Uterus (tissue), 4 donors: Measurements from ENCODE around the gene DDN. TPM values are rescaled to one million over a fixed set of nuclear protein-coding genes. Genes with fewer than 3 reads are reported as not detected.

Source experiments
- DNase-seq, 2 donors: peaks; one replicate each; pipeline ENCODE4 v3.0.0-alpha.2; 2019 to 2020
- H3K27ac ChIP-seq, 2 donors: fragments of 200-600 bp; sonication (generic); 1 replicate in 1 of 2; 2 replicates in 1 of 2; pipeline ENCODE4 v1.5.1; 2016 to 2018
- H3K27me3 ChIP-seq, 2 donors: fragments of 200-600 bp; sonication (generic); one replicate each; pipeline ENCODE4 v1.5.1; 2018 to 2019; ENCODE audit warnings: control low read depth in 1 of 2
- H3K36me3 ChIP-seq, 2 donors: fragments of 200-600 bp; sonication (generic); one replicate each; pipeline ENCODE4 v1.5.1; 2019; ENCODE audit warnings: control low read depth in 1 of 2
- H3K4me1 ChIP-seq, 2 donors: fragments of 200-600 bp; sonication (generic); one replicate each; pipeline ENCODE4 v1.5.1; 2018 to 2019; ENCODE audit warnings: control low read depth in 1 of 2
- H3K4me3 ChIP-seq, 2 donors: fragments of 200-600 bp; sonication (generic); 1 replicate in 1 of 2; 2 replicates in 1 of 2; pipeline ENCODE4 v1.5.1; 2018 to 2019; ENCODE audit warnings: mild to moderate bottlenecking in 1 of 2
- H3K9me3 ChIP-seq, 2 donors: fragments of 200-600 bp; sonication (generic); one replicate each; pipeline ENCODE4 v1.5.1; 2019; ENCODE audit warnings: control low read depth in 1 of 2
- CTCF ChIP-seq, 4 experiments: fragments of 200-600 bp in 2 of 4; fragments of 450-650 bp in 2 of 4; sonication (generic) in 2 of 4; IDR thresholded peaks; one replicate each; pipeline ENCODE4 v1.5.1; 2016 to 2019; ENCODE audit warnings: antibody characterized with exemption in 4 of 4, mild to moderate bottlenecking in 2 of 4, moderate library complexity in 1 of 4
- POLR2A ChIP-seq, 2 donors: fragments of 450-650 bp; IDR thresholded peaks; one replicate each; pipeline ENCODE4 v1.6.1; 2016; ENCODE audit warnings: antibody characterized with exemption in 2 of 2, mild to moderate bottlenecking in 1 of 2, moderate library complexity in 1 of 2
- intact Hi-C: fragments of 100-400 bp; cut with DNase I; formaldehyde crosslinking; loops from one replicate; pipeline ENCODE4 v1.15.1; 2023; ENCODE audit warnings: low total_unique reads
- total RNA-seq, 4 donors: library from RNA; depleted of rRNA in 3 of 4; stranded (reverse); fragments of >200 nt in 3 of 4; gene quantifications; one replicate each; pipeline versions ENCODE4 v1.1.0 to v1.2.4, GENCODE V29; 2014 to 2023
- donor health status: DM: yes; HTN: yes; CAD: no.

Gene DDN
- total RNA-seq, 4 donors from 2014 or later: 0.18 TPM; not detected in 3

- Histone ChIP-seq H3K4me1 (peaks cover 0 to 7% of the 10 kb centered on the region in 2 donors), H3K9me3 (no peaks in the 10 kb centered on the region), H3K27ac (no peak overlapping the region), H3K27me3 (peaks cover 21 to 25% of the 10 kb centered on the region in 2 donors), H3K4me3 (no peak overlapping the region), H3K36me3 (no peaks in the 10 kb centered on the region)
- no peak for TF ChIP-seq CTCF (IDR thresholded peaks at IDR 0.05)
- no peak for TF ChIP-seq POLR2A (IDR thresholded peaks at IDR 0.05)
- DNase-seq: no peak
- intact Hi-C loops: no loop called here
Measured at GRCh38 chr12:48969833-48970701, 29.1 kb downstream of the DDN start.

GRCh38 chr12:48969160-48969771 is 29.9 kb downstream of the DDN start:
- peaks cover 0 to 7% of the 10 kb centered on the region in 2 donors for H3K4me1 ChIP-seq
- H3K4me3 ChIP-seq: no peak overlapping the region
- TF ChIP-seq CTCF (IDR thresholded peaks at IDR 0.05) (no peak), POLR2A (IDR thresholded peaks at IDR 0.05) (no peak)
- H3K9me3 ChIP-seq: no peaks in the 10 kb centered on the region
- no peak for DNase-seq
- intact Hi-C loops: no loop called here
- no peaks in the 10 kb centered on the region for H3K36me3 ChIP-seq
- H3K27ac ChIP-seq: no peak overlapping the region
- peaks cover 21 to 25% of the 10 kb centered on the region in 2 donors for H3K27me3 ChIP-seq

- H3K27me3 ChIP-seq: peaks cover 21 to 25% of the 10 kb centered on the region in 2 donors
- H3K27ac ChIP-seq: no peak overlapping the region
- TF ChIP-seq CTCF (IDR thresholded peaks at IDR 0.05): no peak
- TF ChIP-seq POLR2A (IDR thresholded peaks at IDR 0.05): no peak
- no peaks in the 10 kb centered on the region for H3K36me3 ChIP-seq
- DNase-seq: no peak
- intact Hi-C loops: no loop called here
- no peak overlapping the region for H3K4me3 ChIP-seq
- H3K9me3 ChIP-seq: no peaks in the 10 kb centered on the region
- peaks cover 0 to 7% of the 10 kb centered on the region in 2 donors for H3K4me1 ChIP-seq
Measured at GRCh38 chr12:48968467-48968866, 30.7 kb downstream of the DDN start.

- Histone ChIP-seq H3K9me3 (no peaks in the 10 kb centered on the region), H3K27ac (no peak overlapping the region), H3K36me3 (no peaks in the 10 kb centered on the region), H3K4me1 (peaks cover 0 to 7% of the 10 kb centered on the region in 2 donors), H3K4me3 (no peak overlapping the region), H3K27me3 (peaks cover 20 to 24% of the 10 kb centered on the region in 2 donors)
- intact Hi-C loops: no loop called here
- TF ChIP-seq CTCF (IDR thresholded peaks at IDR 0.05) (no peak), POLR2A (IDR thresholded peaks at IDR 0.05) (no peak)
- no peak for DNase-seq
Measured at GRCh38 chr12:48967991-48968390, 31.2 kb downstream of the DDN start.
